Fibroblast of skin of right quadriceps (primary cell): ENCODE measurements around the gene RALY.
A peak's percentile ranks its signal among the peaks of the same experiment; 100 is the strongest.

ENCODE experiments used
- DNase-seq: peaks from one replicate; pipeline ENCODE4 v3.0.0-alpha.2; 2013

RALY gene

DNA sequence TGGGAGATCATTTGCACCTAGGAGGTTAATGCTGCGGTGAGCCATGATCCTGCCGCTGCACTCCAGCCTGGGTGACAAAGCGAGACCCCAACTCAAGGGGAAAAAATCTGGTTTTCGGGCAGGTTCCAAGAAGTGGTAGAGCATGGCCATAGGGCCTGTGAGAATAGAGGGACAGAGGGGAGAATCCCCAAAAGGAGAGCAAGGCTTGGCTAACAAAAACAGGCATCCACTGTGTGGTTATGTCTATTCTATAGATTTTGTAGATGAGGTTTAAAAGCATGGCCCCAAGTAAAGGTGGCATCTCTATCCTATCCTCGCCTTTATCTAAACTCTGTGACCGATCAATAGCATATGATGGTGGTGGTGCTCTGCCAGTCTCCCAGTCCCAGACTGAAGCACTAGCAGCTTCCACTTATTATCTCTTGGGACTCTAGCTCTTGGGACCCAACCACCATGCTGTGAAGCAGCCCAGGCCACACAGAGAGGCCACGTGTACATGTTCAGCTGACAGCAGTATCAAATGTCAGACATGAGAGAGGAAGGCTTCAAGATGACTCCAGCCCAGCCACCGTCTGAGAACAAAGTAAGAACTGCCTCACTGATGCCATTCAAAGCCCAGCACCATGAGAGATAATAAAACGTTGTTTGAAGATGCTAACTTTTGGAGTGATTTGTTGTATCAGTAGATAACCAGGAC, 90.7 kb downstream of the RALY start:
- no peak for DNase-seq

- no peak for DNase-seq
Observed at GRCh38 chr20:34085544-34086040, 91.9 kb downstream of the RALY start.

DNA sequence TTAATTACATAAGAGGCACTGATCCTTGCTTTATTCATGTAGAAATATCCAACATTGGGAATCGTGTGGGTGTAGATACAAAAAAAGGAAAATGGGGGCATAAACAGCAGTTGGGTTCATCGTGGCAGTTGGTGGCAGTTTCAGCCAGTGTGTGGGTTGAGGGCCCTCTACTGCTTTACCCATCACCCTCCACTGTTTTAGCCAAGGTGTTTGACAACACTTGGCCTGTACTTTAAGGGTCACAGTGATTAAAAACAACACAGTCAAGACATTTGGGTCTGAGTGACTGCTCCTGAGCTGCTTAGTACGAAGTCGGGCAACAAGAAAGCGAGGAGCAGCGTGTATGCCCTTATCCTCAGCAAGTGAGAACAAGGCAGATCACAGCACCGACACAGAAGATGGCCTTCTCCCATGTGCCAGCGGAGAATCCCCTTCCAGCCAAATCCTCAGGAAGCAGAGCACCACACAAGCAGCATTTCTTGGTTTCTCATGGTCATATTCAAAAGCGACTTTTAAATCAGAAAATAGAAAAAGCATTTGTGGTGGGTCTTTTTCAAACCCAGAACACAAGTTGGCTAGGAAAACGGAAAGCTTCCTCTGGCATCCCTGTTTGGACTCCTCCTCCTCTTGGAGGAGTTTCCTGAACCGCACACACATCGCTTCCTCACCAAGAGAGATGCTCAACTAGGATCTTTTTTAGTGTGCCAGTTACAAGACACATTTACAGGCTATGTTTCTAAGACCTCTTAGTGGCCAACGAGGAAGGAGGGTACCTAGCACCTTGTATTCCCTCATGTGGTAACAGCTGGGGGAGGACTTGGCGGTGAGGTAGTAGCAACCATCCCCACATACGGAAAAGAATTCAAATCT, 94.8 kb downstream of the RALY start:
- no peak for DNase-seq

DNA sequence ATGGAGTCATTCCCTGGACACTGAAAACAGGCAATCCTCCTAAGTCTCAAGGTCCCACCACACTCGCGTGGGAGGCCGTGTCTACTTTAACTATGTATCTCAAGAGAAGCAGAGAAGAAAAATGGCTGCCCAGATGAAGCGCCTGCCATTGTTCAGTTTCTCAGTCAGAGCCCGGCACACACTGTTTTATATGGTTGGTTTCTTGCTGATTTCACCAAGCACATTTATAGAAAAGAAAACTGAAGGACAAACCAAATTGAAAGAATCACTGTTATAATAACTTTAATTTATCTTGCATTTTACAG, 95.4 kb downstream of the RALY start:
- DNase-seq: no peak

DNA sequence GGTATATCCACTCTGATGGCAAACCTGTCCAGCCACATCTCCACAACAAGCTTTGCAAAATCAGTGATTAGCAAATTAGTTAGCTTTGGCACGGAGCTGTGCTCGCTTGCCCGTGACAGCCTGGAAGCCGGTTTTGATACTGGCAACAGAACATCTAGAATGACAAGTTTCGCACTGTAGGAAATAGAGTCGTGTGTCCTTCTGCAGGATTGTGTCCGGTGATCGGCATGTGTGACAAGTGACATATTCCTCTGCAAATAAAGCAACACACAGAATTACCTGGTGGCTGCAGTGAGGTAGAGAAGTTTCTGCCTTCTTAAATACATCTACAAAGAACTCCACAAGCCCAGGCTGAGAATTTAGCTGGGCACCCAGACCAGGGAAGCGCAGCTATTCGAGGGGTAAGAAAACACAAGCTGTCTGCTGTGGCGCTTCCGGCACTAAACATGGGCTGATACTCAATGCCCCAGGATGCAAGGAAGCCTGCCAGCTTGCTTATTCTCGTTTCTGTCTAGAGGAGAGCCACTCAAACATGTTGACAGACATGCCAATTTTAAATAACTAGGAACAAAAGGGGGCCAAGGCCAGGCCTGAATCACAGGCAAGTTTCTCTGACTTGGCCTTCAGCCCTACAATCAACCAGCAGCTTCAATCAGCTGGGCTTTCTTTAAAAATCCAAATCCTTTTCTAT, 96.1 kb downstream of the RALY start:
- DNase-seq: no peak

DNA sequence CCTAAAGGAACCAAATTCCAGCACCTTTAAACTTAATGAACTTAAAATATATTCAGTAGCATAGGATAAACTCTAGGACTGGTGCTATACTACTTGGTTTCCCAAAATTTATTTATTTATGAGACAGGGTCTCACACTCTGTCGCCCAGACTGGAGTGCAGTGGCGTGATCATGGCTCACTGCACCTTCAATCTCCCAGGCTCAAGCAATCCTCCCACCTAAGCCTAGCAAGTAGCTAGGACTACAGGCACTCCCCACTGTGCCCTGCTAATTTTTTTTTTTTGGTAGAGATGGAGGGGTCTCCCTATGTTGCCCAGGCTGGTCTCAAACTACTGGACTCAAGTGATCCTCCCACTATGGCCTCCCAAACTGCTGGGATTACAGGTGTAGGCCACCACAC, 96.9 kb downstream of the RALY start:
- DNase-seq: no peak

GRCh38 chr20:34091637-34092200, 98.0 kb downstream of the RALY start:
- DNase-seq: no peak

DNA sequence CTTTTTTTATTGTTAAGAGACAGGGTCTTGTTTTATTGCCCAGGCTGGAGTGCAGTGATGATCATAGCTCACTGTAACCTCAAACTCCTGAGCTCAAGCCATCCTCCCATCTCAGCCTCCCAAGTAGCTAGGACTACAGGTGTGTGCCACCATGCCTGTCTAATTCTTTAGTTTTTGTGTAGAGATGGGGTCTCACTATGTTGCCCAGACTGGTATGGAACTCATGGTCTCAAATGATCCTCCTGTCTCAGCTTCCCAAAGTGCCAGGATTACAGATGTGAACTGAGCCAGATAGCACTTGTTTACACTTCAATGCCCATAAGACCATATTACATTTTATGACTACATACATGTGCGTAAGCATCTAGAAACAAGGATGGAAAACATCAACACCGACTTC, 100.2 kb downstream of the RALY start:
- no peak for DNase-seq

DNA sequence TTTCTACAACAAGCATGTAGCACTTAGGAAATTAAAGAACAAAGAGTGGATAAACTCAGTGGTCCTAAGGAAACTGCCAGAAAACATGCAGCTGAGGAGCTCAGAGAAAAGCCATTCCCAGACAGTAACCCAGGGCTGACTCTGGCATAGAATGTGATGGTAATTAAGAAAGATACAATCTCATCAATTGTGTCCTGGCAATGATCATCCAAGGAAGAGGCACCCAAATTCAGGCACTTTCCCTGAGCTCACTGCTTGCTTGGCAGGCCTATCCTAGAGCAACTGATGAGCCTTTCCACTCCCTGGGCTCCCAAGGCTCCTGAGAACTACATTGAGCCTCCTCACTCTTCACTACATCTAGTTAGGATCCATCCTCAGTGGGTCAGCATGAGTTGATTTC, 102.1 kb downstream of the RALY start:
- no peak for DNase-seq

DNA sequence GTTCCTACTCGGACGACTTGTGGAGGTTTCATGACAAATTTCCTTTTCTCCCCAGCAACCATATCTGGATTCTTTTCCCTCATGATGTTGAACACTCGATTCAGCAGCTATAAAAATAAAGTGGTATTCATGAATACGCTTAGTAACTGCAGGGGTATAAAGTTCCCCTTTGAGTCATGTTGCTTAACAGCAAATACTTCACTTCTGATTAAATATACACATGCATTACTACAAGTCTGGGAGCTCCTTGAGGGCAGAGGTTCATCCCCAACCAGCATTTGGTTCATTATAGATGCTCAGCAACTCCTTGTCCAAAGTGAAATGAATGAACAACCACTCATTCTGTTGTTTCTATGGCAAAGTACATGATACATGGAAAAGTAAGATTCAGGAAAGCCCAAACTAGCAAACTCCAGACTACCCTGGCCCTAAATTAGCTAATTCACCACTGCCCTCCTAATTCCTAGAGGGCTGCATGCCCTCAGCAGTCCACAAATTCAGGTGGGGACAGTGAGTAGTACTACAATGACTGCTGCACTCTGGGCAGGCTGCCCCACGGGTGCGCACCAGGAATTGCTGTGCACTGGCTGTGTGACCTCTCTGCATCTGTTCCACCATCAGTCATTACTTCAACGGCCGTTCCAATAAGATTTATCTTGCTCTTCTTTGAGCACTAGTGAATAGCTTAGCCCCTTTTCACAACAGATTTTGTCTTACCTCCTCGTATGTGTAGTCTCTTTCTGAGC, 103.2 kb downstream of the RALY start:
- DNase-seq: no peak

GRCh38 chr20:34098570-34098969, 104.9 kb downstream of the RALY start:
- no peak for DNase-seq

- DNase-seq: no peak
Observed at GRCh38 chr20:34099675-34100074, 106.0 kb downstream of the RALY start.

DNA sequence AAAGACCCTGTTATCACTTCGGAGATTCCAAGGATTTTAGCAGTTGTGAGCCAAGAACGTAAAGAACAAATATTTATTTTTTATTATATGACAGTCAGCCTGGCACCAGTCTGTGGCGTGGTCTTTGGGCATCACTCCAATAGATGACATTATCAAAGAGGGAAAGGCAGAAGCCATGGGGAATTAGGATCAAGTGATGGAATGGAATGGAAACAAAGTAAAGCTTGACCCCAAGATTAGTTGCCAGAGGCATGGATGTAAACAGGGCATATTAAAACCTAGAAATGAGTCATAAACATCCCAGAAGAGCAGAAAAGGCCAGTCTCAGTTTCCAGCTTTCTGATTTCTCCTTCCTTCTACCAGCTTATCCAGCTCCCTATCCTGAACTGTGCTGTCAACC, 106.9 kb downstream of the RALY start:
- DNase-seq: no peak

DNA sequence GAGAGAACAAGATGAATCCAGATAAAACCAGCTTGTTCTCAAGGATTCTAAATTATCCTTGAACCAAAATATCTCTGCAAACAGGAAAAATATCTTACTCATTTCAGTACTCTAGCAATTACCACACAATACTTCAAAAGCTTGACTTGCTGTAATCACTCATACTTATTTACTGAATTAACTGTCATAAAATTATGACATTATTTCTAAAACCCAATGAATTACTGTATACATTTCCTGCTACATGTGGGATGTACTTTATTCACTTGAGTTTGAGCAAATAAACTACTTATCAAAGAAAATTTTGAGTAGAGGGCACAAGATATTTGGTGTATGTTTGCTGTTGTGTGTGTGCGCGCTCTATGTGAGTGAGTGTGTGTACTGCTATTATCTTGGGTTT, 108.6 kb downstream of the RALY start:
- DNase-seq: no peak

GRCh38 chr20:34104059-34104458, 110.3 kb downstream of the RALY start:
- DNase-seq: no peak

GRCh38 chr20:34105978-34106675, 112.4 kb downstream of the RALY start:
- no peak for DNase-seq

DNA sequence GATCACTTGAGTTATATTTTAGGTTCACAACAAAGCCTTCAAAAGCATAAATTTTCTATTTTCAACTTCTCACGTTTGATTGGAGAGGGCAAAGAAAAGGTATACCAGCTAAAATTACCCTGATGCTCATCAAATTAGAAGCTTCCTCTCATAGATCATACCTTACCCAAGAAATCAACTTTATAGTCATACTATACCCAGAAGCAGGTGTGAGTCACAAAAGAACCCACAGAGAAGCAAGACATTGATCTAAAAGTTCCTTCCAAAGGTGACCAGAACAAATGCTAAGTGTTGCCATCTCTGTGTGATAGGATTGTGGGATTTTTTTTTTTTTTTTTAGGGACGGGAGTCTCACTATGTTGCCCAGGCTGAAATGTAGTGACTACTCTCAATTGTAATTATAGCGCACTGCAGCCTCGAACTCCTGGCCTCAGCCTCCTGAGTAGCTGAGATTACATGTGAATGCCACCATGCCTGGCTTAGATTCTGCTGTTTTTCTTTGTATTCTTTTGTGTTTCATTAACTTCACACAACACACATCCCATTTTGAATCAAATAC, 115.0 kb downstream of the RALY start:
- DNase-seq: no peak

- no peak for DNase-seq
Observed at GRCh38 chr20:34109442-34109841, 115.7 kb downstream of the RALY start.

GRCh38 chr20:34110025-34110744, 116.5 kb downstream of the RALY start:
- DNase-seq: no peak

DNA sequence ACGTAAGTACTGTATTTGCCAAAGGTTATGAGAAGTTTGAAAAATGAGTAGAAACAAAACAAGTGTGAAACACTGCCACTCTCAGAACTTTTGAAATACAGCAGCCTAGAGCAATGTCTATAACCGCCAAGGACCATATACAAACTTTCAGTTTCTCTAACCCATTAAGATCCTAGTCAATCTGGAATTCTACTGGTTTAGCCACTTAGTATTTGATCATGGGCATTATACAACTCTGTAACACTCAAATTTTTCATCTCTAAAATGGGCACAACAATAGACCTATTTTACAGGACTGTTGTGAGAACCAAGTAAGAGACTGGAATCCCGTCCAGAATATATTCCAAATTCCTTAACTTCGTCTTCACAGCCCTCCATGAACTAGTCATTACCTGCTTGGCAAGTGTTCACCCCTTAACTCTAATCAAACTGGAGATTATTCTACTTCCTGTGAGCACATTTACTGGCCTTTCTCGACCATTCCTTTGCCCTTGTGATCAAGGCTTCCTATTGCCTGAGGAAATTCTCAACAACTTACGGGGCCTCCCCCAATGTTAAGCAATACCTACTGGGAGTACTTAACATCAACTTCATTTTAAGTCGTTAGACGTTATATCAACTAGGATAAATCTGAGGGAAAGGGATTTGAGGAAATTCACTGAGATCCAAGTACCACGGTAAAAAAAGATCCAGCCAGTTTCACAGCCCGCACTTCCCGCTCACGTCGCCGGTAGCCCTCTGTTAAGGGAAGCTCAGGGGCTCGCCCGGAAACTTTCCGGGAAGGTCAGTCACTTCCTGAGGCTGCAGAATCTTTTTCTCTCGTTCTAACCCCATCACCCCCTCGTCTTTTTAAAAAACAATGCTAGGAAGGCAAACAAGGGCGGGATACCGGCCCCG, 117.3 kb downstream of the RALY start:
- peak; percentile 50 for DNase-seq
